H9 (cell line): ENCODE data around the gene SBK2. TPM values are rescaled to one million over a fixed set of nuclear protein-coding genes. Genes with fewer than 3 reads are reported as not detected.
A peak's percentile ranks its signal among the peaks of the same experiment; 100 is the strongest.

Experiments
- DNase-seq: peaks from one replicate; pipeline ENCODE4 v3.0.0-alpha.2; 2017
- H2AFZ ChIP-seq: one replicate; pipeline ENCODE4 v1.6.1; 2013; ENCODE audit warnings: mild to moderate bottlenecking, low read length, control low read depth, moderate library complexity
- H2AK5ac ChIP-seq: 2 replicates; pipeline ENCODE4 v1.6.1; 2013; ENCODE audit warnings: low read length, control low read depth, mixed read lengths; ENCODE audit not compliant: insufficient read length
- H2BK120ac ChIP-seq: one replicate; pipeline ENCODE4 v1.6.1; 2013; ENCODE audit warnings: low read depth, mild to moderate bottlenecking, low read length, control low read depth, inconsistent platforms; ENCODE audit not compliant: poor library complexity, severe bottlenecking
- H2BK12ac ChIP-seq: 2 replicates; pipeline ENCODE4 v1.6.1; 2013; ENCODE audit warnings: low read length, control low read depth, mixed read lengths, low read depth; ENCODE audit not compliant: insufficient read length
- H2BK15ac ChIP-seq: 2 replicates; pipeline ENCODE4 v1.6.1; 2013; ENCODE audit warnings: low read depth, low read length, control low read depth
- H2BK20ac ChIP-seq: one replicate; pipeline ENCODE4 v1.6.1; 2013; ENCODE audit warnings: low read depth, mild to moderate bottlenecking, low read length, control low read depth, inconsistent platforms; ENCODE audit not compliant: poor library complexity, severe bottlenecking
- H2BK5ac ChIP-seq: 2 replicates; pipeline ENCODE4 v1.6.1; 2013; ENCODE audit warnings: low read length, control low read depth, mixed read lengths; ENCODE audit not compliant: insufficient read length
- H3K14ac ChIP-seq: 2 replicates; pipeline ENCODE4 v1.6.1; 2013; ENCODE audit warnings: low read length, control low read depth; ENCODE audit not compliant: insufficient read depth
- H3K18ac ChIP-seq: 2 replicates; pipeline ENCODE4 v1.6.1; 2013; ENCODE audit warnings: low read depth, mild to moderate bottlenecking, mixed read lengths, low read length, control low read depth; ENCODE audit not compliant: insufficient read length
- H3K23ac ChIP-seq: 2 replicates; pipeline ENCODE4 v1.6.1; 2013; ENCODE audit warnings: low read length, control low read depth, mixed read lengths, low read depth; ENCODE audit not compliant: insufficient read length
- H3K23me2 ChIP-seq: 2 replicates; pipeline ENCODE4 v1.6.1; 2013; ENCODE audit warnings: low read depth, mild to moderate bottlenecking, mixed read lengths, low read length, control low read depth; ENCODE audit not compliant: insufficient read length, poor library complexity, severe bottlenecking
- H3K27ac ChIP-seq: 2 replicates; pipeline ENCODE4 v1.5.1; 2013; ENCODE audit warnings: low read length, control low read depth, mixed read lengths, low read depth; ENCODE audit not compliant: insufficient read length
- H3K27me3 ChIP-seq: 2 replicates; pipeline ENCODE4 v1.6.1; 2013; ENCODE audit warnings: low read length, control low read depth, inconsistent platforms; ENCODE audit not compliant: insufficient read depth
- H3K4ac ChIP-seq: 2 replicates; pipeline ENCODE4 v1.6.1; 2013; ENCODE audit warnings: low read depth, mild to moderate bottlenecking, control low read depth, inconsistent platforms, low read length, moderate library complexity
- H3K4me1 ChIP-seq: 2 replicates; pipeline ENCODE4 v1.6.1; 2013; ENCODE audit warnings: low read length, control low read depth, inconsistent platforms; ENCODE audit not compliant: insufficient read depth
- H3K4me2 ChIP-seq: 2 replicates; pipeline ENCODE4 v1.6.1; 2013; ENCODE audit warnings: low read length, control low read depth, mixed read lengths; ENCODE audit not compliant: insufficient read length, insufficient read depth
- H3K56ac ChIP-seq: 2 replicates; pipeline ENCODE4 v1.6.1; 2013; ENCODE audit warnings: low read depth, mild to moderate bottlenecking, mixed read lengths, low read length, control low read depth; ENCODE audit not compliant: insufficient read length
- H3K79me1 ChIP-seq: 2 replicates; pipeline ENCODE4 v1.6.1; 2013; ENCODE audit warnings: low read depth, mild to moderate bottlenecking, moderate library complexity, low read length, control low read depth, inconsistent platforms; ENCODE audit not compliant: insufficient read depth, poor library complexity, severe bottlenecking
- H3K79me2 ChIP-seq: 2 replicates; pipeline ENCODE4 v1.6.1; 2013; ENCODE audit warnings: low read length, control low read depth, inconsistent platforms; ENCODE audit not compliant: insufficient read depth
- H3K9ac ChIP-seq: 2 replicates; pipeline ENCODE4 v1.6.1; 2013; ENCODE audit warnings: low read length, control low read depth, mixed read lengths; ENCODE audit not compliant: insufficient read length; ENCODE audit errors: extremely low read depth
- H3K9me3 ChIP-seq: one replicate; pipeline ENCODE4 v1.6.1; 2013; ENCODE audit warnings: low read depth, low read length, inconsistent platforms; ENCODE audit not compliant: control insufficient read depth
- H3T11ph ChIP-seq: one replicate; pipeline ENCODE4 v1.6.1; 2013; ENCODE audit warnings: mild to moderate bottlenecking, low read length, control low read depth, inconsistent platforms
- H4K20me1 ChIP-seq: one replicate; pipeline ENCODE4 v1.6.1; 2013; ENCODE audit not compliant: control insufficient read depth, insufficient read length, insufficient read depth
- H4K5ac ChIP-seq: 2 replicates; pipeline ENCODE4 v1.6.1; 2013; ENCODE audit warnings: low read depth, mild to moderate bottlenecking, mixed read lengths, low read length, control low read depth; ENCODE audit not compliant: insufficient read length
- H4K8ac ChIP-seq: replicated peaks from 2 replicates; pipeline ENCODE4 v1.6.1; 2013; ENCODE audit warnings: low read length, control low read depth, mixed read lengths, low read depth; ENCODE audit not compliant: insufficient read length
- H4K91ac ChIP-seq: 2 replicates; pipeline ENCODE4 v1.6.1; 2013; ENCODE audit warnings: low read depth, mild to moderate bottlenecking, moderate library complexity, mixed read lengths, low read length, control low read depth; ENCODE audit not compliant: insufficient read length
- H3K27ac Mint-ChIP-seq, 3 experiments: 2 replicates in 2 of 3; 3 replicates in 1 of 3; pipeline ENCODE4 v1.8.0; 2020 to 2021; ENCODE audit warnings: mixed read lengths in 3 of 3, mild to moderate bottlenecking in 1 of 3, moderate library complexity in 1 of 3
- H3K27me3 Mint-ChIP-seq: 2 replicates; pipeline ENCODE4 v1.8.0; 2021; ENCODE audit warnings: low read depth, mild to moderate bottlenecking, moderate library complexity, mixed read lengths
- H3K36me3 Mint-ChIP-seq, 3 experiments: 2 replicates in 2 of 3; 3 replicates in 1 of 3; pipeline ENCODE4 v1.8.0; 2020 to 2021; ENCODE audit warnings: low read depth in 3 of 3, mixed read lengths in 3 of 3; ENCODE audit not compliant: insufficient read depth in 1 of 3
- H3K4me1 Mint-ChIP-seq, 2 experiments: 2 replicates each; pipeline ENCODE4 v1.8.0; 2020; ENCODE audit warnings: mixed read lengths in 2 of 2
- H3K4me3 Mint-ChIP-seq, 2 experiments: 2 replicates in 1 of 2; 3 replicates in 1 of 2; pipeline ENCODE4 v1.8.0; 2020 to 2021; ENCODE audit warnings: mild to moderate bottlenecking in 2 of 2, mixed read lengths in 2 of 2, moderate library complexity in 1 of 2
- H3K9me3 Mint-ChIP-seq, 2 experiments: 2 replicates in 1 of 2; 3 replicates in 1 of 2; pipeline ENCODE4 v1.8.0; 2020; ENCODE audit warnings: mild to moderate bottlenecking in 2 of 2, mixed read lengths in 2 of 2, moderate library complexity in 1 of 2
- CTCF ChIP-seq: fragments of 200-600 bp; sonication (generic); conservative IDR thresholded peaks from 3 replicates; pipeline ENCODE4 v1.8.0; 2021; ENCODE audit warnings: antibody characterized with exemption, mild to moderate bottlenecking
- WGBS: extraction: QIAGEN DNeasy Blood & Tissue Kit; methylation state at CpG from one replicate; pipeline ENCODE4 v1.1.7; 2013; ENCODE audit warnings: missing lambda C conversion rate, low lambda C conversion rate, mixed read lengths; ENCODE audit not compliant: insufficient read length; ENCODE audit errors: extremely low coverage; 5-methylcytosine and 5-hydroxymethylcytosine counted together
- total RNA-seq: library from RNA; stranded (reverse); gene quantifications from 2 replicates; pipeline ENCODE4 v1.2.1, GENCODE V29; 2021

The SBK2 gene
- total RNA-seq, 1 experiment from 2014 or later: 2.8 TPM

GRCh38 chr19:55481148-55481793, 55.7 kb downstream of the SBK2 start:
- no peak overlapping the region for H3K56ac ChIP-seq
- H3K14ac ChIP-seq: no peak overlapping the region; the same call in 1 of the 2 replicates
- no peaks in the 10 kb centered on the region for H3K79me1 ChIP-seq
- H3K4me1 ChIP-seq: no peaks in the 10 kb centered on the region
- no peaks in the 10 kb centered on the region for H3K27me3 ChIP-seq
- no peaks in the 10 kb centered on the region for H3K9me3 ChIP-seq
- no peak overlapping the region for H3K9ac ChIP-seq
- H3K23ac ChIP-seq: no peak overlapping the region
- H3K9me3 Mint-ChIP-seq: no peaks in the 10 kb centered on the region
- H3K18ac ChIP-seq: no peak overlapping the region
- H3K4me3 Mint-ChIP-seq: no peak overlapping the region; a peak in 1 of 5 replicates
- no peak overlapping the region for H4K8ac ChIP-seq
- peak; percentile 64 for DNase-seq
- H2BK15ac ChIP-seq: no peak overlapping the region
- H3K23me2 ChIP-seq: peaks cover 3% of the 10 kb centered on the region
- no peak overlapping the region for H2AK5ac ChIP-seq
- no peak overlapping the region for H2BK20ac ChIP-seq
- no peaks in the 10 kb centered on the region for H3K27me3 Mint-ChIP-seq
- no peak overlapping the region for H4K91ac ChIP-seq
- no peaks in the 10 kb centered on the region for H3K79me2 ChIP-seq
- H4K5ac ChIP-seq: no peak overlapping the region
- no peak overlapping the region for H3K27ac ChIP-seq
- no peak for TF ChIP-seq CTCF
- peaks cover 2 to 19% (median 8%) of the 10 kb centered on the region in 3 experiments; a peak in 5 of 7 replicates for H3K36me3 Mint-ChIP-seq
- H4K20me1 ChIP-seq: no peaks in the 10 kb centered on the region
- H2BK12ac ChIP-seq: no peak overlapping the region
- H2BK5ac ChIP-seq: no peak overlapping the region
- H3K4me1 Mint-ChIP-seq: peaks cover 16 to 39% of the 10 kb centered on the region in 2 experiments
- H3K4ac ChIP-seq: no peak overlapping the region
- H3K27ac Mint-ChIP-seq: no peak overlapping the region
- no CpG with 5 or more reads among the region's 52 CpGs for WGBS
- H2BK120ac ChIP-seq: no peak overlapping the region
- H2AFZ ChIP-seq: no peak overlapping the region
- no peak overlapping the region for H3T11ph ChIP-seq
- no peak overlapping the region for H3K4me2 ChIP-seq
